ENCODE measurements around the gene TBC1D1.

TBC1D1 gene

GRCh38 chr4:37928426-37929416, 37.8 kb downstream of the TBC1D1 start:
- peak in 1 of 2 donors; percentile 16 for DNase-seq

DNA sequence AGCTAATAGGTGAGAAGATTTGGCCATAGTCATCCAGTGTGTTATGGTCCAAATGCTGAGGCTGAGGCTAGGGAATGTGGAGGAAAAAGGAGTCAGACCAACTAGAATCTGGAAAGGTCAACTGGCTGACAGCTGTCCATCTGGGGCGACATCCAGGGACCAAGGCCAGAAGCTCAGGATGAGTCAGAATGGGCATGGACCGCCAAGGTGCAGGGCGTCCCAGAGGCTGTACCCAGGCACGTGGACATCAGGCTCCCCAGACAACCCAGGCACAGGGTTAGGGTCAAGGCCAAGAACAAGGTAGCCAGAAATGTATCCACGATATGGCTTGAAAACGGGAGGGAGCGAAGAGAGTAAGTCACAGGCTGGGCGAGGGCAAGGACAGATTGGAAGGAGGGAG, 43.2 kb downstream of the TBC1D1 start:
- no peak for DNase-seq

DNA sequence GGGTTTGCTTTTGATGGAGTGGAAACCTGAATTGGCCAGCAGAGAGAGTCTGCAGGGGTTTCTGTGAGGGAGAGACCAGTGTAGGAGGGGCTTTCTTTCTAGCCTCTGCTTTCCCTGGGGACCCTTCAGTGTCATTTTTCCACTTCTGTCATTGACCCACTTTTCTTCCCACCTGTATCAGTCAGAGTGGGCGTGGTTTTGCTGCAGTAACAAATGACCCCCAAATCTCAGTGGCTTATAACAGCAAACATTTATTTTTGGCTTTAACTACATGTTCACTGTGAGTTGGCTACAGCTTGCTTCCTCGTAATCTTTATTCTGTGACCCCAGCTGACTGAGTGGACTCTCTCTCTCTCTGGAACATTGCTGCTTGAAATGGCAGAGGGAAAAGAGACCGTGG, 43.7 kb downstream of the TBC1D1 start:
- DNase-seq = no peak

GRCh38 chr4:37935026-37935425, 44.1 kb downstream of the TBC1D1 start:
- no peak for DNase-seq

- no peak for DNase-seq
These were observed 46.1 kb downstream of the TBC1D1 start for GRCh38 chr4:37936889-37937498.

GRCh38 chr4:37938208-37938607, 47.3 kb downstream of the TBC1D1 start:
- DNase-seq = no peak

- DNase-seq = peak in 1 of 2 donors; percentile 20
These were observed 55.8 kb downstream of the TBC1D1 start for GRCh38 chr4:37946503-37947179.

- no peak for DNase-seq
These were observed 57.7 kb downstream of the TBC1D1 start for GRCh38 chr4:37948542-37948941.

GRCh38 chr4:37949636-37950426, 58.9 kb downstream of the TBC1D1 start:
- DNase-seq = no peak

GRCh38 chr4:37951461-37952352, 60.8 kb downstream of the TBC1D1 start:
- no peak for DNase-seq

DNA sequence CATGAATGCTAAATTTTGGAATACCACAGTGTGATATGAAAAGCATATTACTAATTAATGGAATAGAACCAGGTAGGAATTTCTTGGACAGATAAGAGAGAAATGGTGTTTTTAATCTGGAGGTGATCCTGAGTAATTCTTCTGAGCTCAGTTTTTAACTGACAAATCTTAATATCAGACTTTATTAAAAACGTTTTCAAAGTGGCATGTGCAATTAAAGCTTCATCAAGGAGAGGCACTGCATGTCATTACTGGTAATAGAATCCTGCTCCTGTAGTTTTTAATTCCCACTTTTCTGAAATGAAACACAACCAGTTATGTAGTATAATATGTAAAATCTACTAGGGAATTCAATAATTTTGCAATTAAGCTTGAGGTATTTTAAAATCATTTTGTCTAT, 62.3 kb downstream of the TBC1D1 start:
- no peak for DNase-seq

DNA sequence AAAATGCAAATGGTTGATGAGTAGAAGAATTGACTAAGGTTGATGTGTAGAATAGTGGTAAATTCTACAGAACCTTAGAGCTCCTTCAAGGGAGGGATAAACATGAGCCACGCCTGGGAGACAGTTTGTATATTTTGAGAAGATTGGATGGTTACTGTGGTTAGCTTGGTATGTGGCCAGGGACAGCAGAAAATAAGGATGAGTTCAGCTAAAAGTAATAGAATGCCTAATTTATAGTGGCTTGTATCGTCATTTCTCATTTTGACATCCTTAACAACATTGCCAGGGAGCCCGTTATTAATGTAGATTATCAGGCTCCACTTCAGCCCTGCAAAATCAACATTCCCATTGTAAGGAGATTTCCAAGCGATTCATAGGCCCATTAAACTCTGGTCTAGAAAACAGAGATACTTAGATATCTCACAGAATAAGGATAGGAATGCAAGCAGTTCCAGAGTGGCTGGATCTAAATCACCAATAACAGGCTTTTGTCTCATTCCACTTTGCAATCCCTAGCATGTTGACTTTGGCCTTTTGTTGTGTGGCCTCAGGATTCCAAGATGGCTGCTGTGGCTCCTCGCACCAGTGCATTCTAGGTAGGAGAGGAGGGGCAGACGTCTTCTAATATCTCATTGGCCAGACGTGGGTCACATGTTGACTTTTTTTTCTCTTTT, 62.9 kb downstream of the TBC1D1 start:
- DNase-seq = no peak

DNA sequence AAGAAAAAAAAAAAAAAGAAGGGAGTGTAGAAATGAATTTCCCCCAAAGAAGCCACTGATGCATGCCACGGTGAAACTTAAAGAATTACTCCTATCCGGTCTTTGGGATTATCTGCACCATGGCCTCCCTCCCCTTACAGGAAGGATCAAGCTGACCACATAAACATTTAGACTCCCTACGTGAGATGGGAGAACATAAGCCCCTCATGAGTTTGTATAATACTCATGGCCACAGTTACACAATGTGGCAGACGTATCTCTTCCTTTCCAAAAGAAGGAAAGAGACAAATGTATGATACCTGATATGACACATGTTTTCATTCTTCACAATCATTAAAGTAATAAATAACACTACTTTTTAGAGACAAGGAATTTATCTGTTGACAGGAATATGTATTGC, 66.1 kb downstream of the TBC1D1 start:
- DNase-seq = no peak

DNA sequence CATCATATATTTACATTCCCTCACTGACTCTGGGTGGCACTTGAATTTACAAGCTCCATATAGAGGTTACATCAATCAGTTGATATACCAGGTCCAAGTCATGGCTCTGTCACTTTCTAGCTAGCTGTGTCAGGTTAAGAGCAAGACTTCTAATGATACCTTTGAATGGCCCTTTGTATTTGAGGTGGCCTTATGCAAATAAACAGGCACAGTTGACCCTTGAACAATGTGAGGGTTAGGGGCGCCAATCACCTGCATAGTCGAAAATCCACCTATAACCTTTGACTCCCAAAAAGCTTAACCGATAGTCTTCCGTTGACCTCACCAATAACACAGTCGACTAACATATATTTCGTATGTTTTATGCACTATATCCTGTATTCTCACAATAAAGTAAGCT, 68.0 kb downstream of the TBC1D1 start:
- DNase-seq = no peak

- no peak for DNase-seq
These were observed 69.2 kb downstream of the TBC1D1 start, which contains the start of gene PTTG2 for GRCh38 chr4:37960098-37960497. Gene PTTG2 (plus strand): TSS chr4:37960398. CDS start chr4:37960435, 37 bp downstream.

- no peak for DNase-seq
These were observed 70.0 kb downstream of the TBC1D1 start for GRCh38 chr4:37960679-37961450.

- DNase-seq = no peak
These were observed 74.0 kb downstream of the TBC1D1 start for GRCh38 chr4:37964734-37965457.

- DNase-seq = no peak
These were observed 75.2 kb downstream of the TBC1D1 start for GRCh38 chr4:37966044-37966443.

GRCh38 chr4:37967736-37968135, 76.9 kb downstream of the TBC1D1 start:
- no peak for DNase-seq

Data from hippocampal formation (tissue), 2 donors.